Sigmoid colon (tissue), 4 donors: ENCODE data around the gene SMAD6.

Experiments
- CTCF ChIP-seq, 4 experiments: fragments of 450-650 bp in 3 of 4; fragments of 200-600 bp in 1 of 4; IDR thresholded peaks; one replicate each; pipeline ENCODE4 v1.5.1; 2016 to 2019; ENCODE audit warnings: antibody characterized with exemption in 4 of 4, mild to moderate bottlenecking in 3 of 4, moderate library complexity in 2 of 4
- EP300 ChIP-seq, 4 donors: sonication (generic); formaldehyde crosslinking; IDR thresholded peaks; one replicate each; pipeline ENCODE4 v1.6.1; 2017; ENCODE audit warnings: antibody characterized with exemption in 4 of 4
- POLR2A ChIP-seq, 2 donors: fragments of 450-650 bp; IDR thresholded peaks; one replicate each; pipeline ENCODE4 v1.6.1; 2016; ENCODE audit warnings: antibody characterized with exemption in 2 of 2, mild to moderate bottlenecking in 2 of 2, moderate library complexity in 2 of 2

- no peak for TF ChIP-seq EP300 (IDR thresholded peaks at IDR 0.05)
- TF ChIP-seq CTCF (IDR thresholded peaks at IDR 0.05) = no peak
- no peak for TF ChIP-seq POLR2A (IDR thresholded peaks at IDR 0.05)
These were observed 79.1 kb downstream of the SMAD6 start for GRCh38 chr15:66780973-66781718.
